Neural cell (in vitro differentiated cells): ENCODE data around the gene FAM118B. TPM values are rescaled to one million over a fixed set of nuclear protein-coding genes. Genes with fewer than 3 reads are reported as not detected.

Source experiments
- H2AFZ ChIP-seq: fragments of 200-600, 300-800 bp; sonication (generic), shearing (Covaris generic); 2 replicates; pipeline ENCODE4 v1.6.0; 2014; ENCODE audit warnings: low read depth, mild to moderate bottlenecking, antibody characterized with exemption, low read length, moderate library complexity
- H3F3A ChIP-seq: fragments of 200-600 bp; shearing (Covaris generic); 2 replicates; pipeline ENCODE4 v1.6.1; 2016; ENCODE audit warnings: mild to moderate bottlenecking, moderate library complexity, mixed read lengths, antibody characterized with exemption, low read length; ENCODE audit not compliant: insufficient read depth, poor library complexity, severe bottlenecking
- H3K27ac ChIP-seq: fragments of 200-600, 300-800 bp; sonication (generic), shearing (Covaris generic); 2 replicates; pipeline ENCODE4 v1.5.1; 2014; ENCODE audit warnings: mild to moderate bottlenecking, low read length, moderate library complexity
- H3K27me3 ChIP-seq: fragments of 300-800, 200-600 bp; sonication (generic), shearing (Covaris generic); 2 replicates; pipeline ENCODE4 v1.6.0; 2014; ENCODE audit warnings: mild to moderate bottlenecking, low read depth, low read length, moderate library complexity; ENCODE audit not compliant: insufficient read depth
- H3K36me3 ChIP-seq: fragments of 300-800, 200-600 bp; sonication (generic), shearing (Covaris generic); 2 replicates; pipeline ENCODE4 v1.5.1; 2014; ENCODE audit warnings: mild to moderate bottlenecking, antibody characterized with exemption, low read length, moderate library complexity; ENCODE audit not compliant: insufficient read depth
- H3K4me2 ChIP-seq: fragments of 300-800, 200-600 bp; sonication (generic), shearing (Covaris generic); 2 replicates; pipeline ENCODE4 v1.6.0; 2014; ENCODE audit warnings: mild to moderate bottlenecking, low read length
- H3K4me3 ChIP-seq: fragments of 300-800, 200-600 bp; sonication (generic), shearing (Covaris generic); 2 replicates; pipeline ENCODE4 v1.5.1; 2014; ENCODE audit warnings: mild to moderate bottlenecking, low read length, moderate library complexity
- H3K79me2 ChIP-seq: fragments of 200-600 bp; shearing (Covaris generic); replicated peaks from 2 replicates; pipeline ENCODE4 v1.6.0; 2014; ENCODE audit warnings: mild to moderate bottlenecking, low read length, moderate library complexity; ENCODE audit not compliant: insufficient read depth
- H3K9ac ChIP-seq: fragments of 300-800, 200-600 bp; sonication (generic), shearing (Covaris generic); 2 replicates; pipeline ENCODE4 v1.6.1; 2016; ENCODE audit warnings: mild to moderate bottlenecking, low read length, mixed read lengths
- H3K9me2 ChIP-seq: fragments of 200-600 bp; shearing (Covaris generic); 2 replicates; pipeline ENCODE4 v1.6.1; 2016; ENCODE audit warnings: mild to moderate bottlenecking, low read length, mixed read lengths; ENCODE audit not compliant: insufficient read depth
- H3K9me3 ChIP-seq: fragments of 200-600, 300-800 bp; sonication (generic), shearing (Covaris generic); 2 replicates; pipeline ENCODE4 v1.6.1; 2016; ENCODE audit warnings: mild to moderate bottlenecking, mixed run types, low read length, moderate library complexity, mixed read lengths
- H4K20me1 ChIP-seq: fragments of 200-600 bp; shearing (Covaris generic); 2 replicates; pipeline ENCODE4 v1.6.1; 2016; ENCODE audit warnings: mild to moderate bottlenecking, mixed run types; ENCODE audit not compliant: insufficient read depth
- EP300 ChIP-seq: fragments of 450-650 bp; conservative IDR thresholded peaks from 2 replicates; pipeline ENCODE4 v1.6.1; 2014; ENCODE audit warnings: antibody characterized with exemption, mild to moderate bottlenecking, moderate library complexity; ENCODE audit not compliant: poor library complexity, severe bottlenecking
- EZH2 ChIP-seq: fragments of 200-600, 300-800 bp; shearing (Covaris generic), sonication (generic); IDR thresholded peaks from 2 replicates; pipeline ENCODE4 v1.6.1; 2014; ENCODE audit warnings: antibody characterized with exemption, low read length, borderline replicate concordance, mild to moderate bottlenecking; ENCODE audit not compliant: insufficient read depth, poor library complexity, severe bottlenecking
- MXI1 ChIP-seq: fragments of 450-650 bp; conservative IDR thresholded peaks from 2 replicates; pipeline ENCODE4 v1.6.1; 2014; ENCODE audit warnings: antibody characterized with exemption, mild to moderate bottlenecking; ENCODE audit not compliant: poor library complexity, severe bottlenecking
- POLR2AphosphoS5 ChIP-seq: IDR thresholded peaks from 2 replicates; pipeline ENCODE4 v1.6.1; 2012
- RAD21 ChIP-seq: fragments of 450-650 bp; conservative IDR thresholded peaks from 2 replicates; pipeline ENCODE4 v1.6.1; 2014; ENCODE audit warnings: antibody characterized with exemption, mild to moderate bottlenecking, moderate library complexity
- SMC3 ChIP-seq: fragments of 450-650 bp; conservative IDR thresholded peaks from 2 replicates; pipeline ENCODE4 v1.6.1; 2014; ENCODE audit warnings: antibody characterized with exemption, mild to moderate bottlenecking, moderate library complexity; ENCODE audit not compliant: poor library complexity
- TAF1 ChIP-seq: IDR thresholded peaks from 2 replicates; pipeline ENCODE4 v1.6.1; 2012; ENCODE audit warnings: low read depth
- polyA plus RNA-seq: library from polyadenylated mRNA; depleted of rRNA; stranded (reverse); fragments of >200 nt; gene quantifications from 2 replicates; pipeline ENCODE4 v1.2.3, GENCODE V29; 2014
- TF ChIP-seq, protein P1 (sequence below): IDR thresholded peaks from 2 replicates; pipeline ENCODE4 v1.6.1; 2012; ENCODE audit warnings: borderline replicate concordance
- TF ChIP-seq, protein P2 (sequence below): fragments of 450-650 bp; IDR thresholded peaks from 2 replicates; pipeline ENCODE4 v1.5.1; 2014; ENCODE audit warnings: antibody characterized with exemption, mild to moderate bottlenecking, moderate library complexity; ENCODE audit not compliant: poor library complexity, severe bottlenecking

Gene FAM118B
- polyA plus RNA-seq, 1 donor from 2014 or later: 54.1 TPM

DNA sequence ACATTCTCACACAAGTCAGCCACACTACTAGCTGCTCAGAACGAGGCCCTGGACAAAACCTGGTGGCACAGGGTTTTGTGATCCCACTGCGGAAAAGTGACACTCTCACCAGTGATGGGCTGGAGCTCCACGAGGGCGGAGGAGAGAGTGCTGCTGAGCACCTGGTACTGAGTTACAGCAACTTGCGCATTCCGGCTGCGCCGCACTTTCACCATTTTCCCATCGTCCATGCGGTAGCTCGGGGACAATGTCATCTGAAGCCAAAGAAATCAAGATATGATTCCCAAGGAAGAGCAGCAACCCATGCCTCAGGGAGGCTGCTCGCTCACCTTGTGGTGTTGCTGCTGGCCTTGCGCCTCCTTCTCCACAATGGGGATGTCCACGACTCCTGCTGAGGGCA lies 6.2 kb upstream of the FAM118B start:
- TF ChIP-seq SMC3: no peak
- TF ChIP-seq POLR2AphosphoS5: no peak
- TF ChIP-seq EZH2: no peak
- TF ChIP-seq, protein P1, sequence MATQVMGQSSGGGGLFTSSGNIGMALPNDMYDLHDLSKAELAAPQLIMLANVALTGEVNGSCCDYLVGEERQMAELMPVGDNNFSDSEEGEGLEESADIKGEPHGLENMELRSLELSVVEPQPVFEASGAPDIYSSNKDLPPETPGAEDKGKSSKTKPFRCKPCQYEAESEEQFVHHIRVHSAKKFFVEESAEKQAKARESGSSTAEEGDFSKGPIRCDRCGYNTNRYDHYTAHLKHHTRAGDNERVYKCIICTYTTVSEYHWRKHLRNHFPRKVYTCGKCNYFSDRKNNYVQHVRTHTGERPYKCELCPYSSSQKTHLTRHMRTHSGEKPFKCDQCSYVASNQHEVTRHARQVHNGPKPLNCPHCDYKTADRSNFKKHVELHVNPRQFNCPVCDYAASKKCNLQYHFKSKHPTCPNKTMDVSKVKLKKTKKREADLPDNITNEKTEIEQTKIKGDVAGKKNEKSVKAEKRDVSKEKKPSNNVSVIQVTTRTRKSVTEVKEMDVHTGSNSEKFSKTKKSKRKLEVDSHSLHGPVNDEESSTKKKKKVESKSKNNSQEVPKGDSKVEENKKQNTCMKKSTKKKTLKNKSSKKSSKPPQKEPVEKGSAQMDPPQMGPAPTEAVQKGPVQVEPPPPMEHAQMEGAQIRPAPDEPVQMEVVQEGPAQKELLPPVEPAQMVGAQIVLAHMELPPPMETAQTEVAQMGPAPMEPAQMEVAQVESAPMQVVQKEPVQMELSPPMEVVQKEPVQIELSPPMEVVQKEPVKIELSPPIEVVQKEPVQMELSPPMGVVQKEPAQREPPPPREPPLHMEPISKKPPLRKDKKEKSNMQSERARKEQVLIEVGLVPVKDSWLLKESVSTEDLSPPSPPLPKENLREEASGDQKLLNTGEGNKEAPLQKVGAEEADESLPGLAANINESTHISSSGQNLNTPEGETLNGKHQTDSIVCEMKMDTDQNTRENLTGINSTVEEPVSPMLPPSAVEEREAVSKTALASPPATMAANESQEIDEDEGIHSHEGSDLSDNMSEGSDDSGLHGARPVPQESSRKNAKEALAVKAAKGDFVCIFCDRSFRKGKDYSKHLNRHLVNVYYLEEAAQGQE: no peak
- TF ChIP-seq RAD21: no peak
- TF ChIP-seq MXI1: no peak
- no peak for TF ChIP-seq EP300
- TF ChIP-seq, protein P2, sequence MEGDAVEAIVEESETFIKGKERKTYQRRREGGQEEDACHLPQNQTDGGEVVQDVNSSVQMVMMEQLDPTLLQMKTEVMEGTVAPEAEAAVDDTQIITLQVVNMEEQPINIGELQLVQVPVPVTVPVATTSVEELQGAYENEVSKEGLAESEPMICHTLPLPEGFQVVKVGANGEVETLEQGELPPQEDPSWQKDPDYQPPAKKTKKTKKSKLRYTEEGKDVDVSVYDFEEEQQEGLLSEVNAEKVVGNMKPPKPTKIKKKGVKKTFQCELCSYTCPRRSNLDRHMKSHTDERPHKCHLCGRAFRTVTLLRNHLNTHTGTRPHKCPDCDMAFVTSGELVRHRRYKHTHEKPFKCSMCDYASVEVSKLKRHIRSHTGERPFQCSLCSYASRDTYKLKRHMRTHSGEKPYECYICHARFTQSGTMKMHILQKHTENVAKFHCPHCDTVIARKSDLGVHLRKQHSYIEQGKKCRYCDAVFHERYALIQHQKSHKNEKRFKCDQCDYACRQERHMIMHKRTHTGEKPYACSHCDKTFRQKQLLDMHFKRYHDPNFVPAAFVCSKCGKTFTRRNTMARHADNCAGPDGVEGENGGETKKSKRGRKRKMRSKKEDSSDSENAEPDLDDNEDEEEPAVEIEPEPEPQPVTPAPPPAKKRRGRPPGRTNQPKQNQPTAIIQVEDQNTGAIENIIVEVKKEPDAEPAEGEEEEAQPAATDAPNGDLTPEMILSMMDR: no peak
- no peak for TF ChIP-seq TAF1
- H2AFZ ChIP-seq: no peak overlapping the region
- no peak overlapping the region for H3K4me3 ChIP-seq
- peaks cover 9% of the 10 kb centered on the region for H3K36me3 ChIP-seq
- no peaks in the 10 kb centered on the region for H3K9me2 ChIP-seq
- peaks cover 4% of the 10 kb centered on the region for H3K79me2 ChIP-seq
- no peak overlapping the region for H3K9ac ChIP-seq
- H3K27me3 ChIP-seq: no peaks in the 10 kb centered on the region
- no peaks in the 10 kb centered on the region for H3F3A ChIP-seq
- H3K27ac ChIP-seq: no peak overlapping the region
- H3K4me2 ChIP-seq: no peak overlapping the region
- no peaks in the 10 kb centered on the region for H4K20me1 ChIP-seq
- no peaks in the 10 kb centered on the region for H3K9me3 ChIP-seq

DNA sequence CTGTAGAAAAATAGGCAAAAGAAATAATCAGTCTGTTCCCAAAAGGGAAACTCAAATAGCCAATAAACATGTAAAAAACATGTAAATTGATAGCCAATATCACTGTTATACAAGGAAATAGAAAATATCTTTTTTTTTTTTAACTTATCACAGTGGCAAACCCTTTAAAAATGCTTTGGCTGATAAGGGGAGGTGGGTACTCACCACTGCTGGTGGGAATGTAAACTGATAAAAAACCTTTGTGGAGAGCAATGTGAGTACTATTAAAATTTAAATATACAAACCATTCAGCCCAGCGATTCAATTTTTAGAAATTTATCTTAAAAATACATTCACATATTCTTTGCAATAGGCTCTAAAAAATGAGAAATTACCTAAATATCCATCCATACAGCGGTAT lies 3.7 kb upstream of the FAM118B start:
- Histone ChIP-seq H3K9me3 (no peaks in the 10 kb centered on the region), H3K9ac (no peak overlapping the region), H3K27ac (no peak overlapping the region), H3K27me3 (no peaks in the 10 kb centered on the region), H3F3A (no peaks in the 10 kb centered on the region), H3K9me2 (no peaks in the 10 kb centered on the region), H3K4me2 (no peak overlapping the region), H3K79me2 (peaks cover 9% of the 10 kb centered on the region), H3K4me3 (no peak overlapping the region), H2AFZ (no peak overlapping the region), H3K36me3 (peaks cover 9% of the 10 kb centered on the region), H4K20me1 (no peaks in the 10 kb centered on the region)
- TF ChIP-seq POLR2AphosphoS5: no peak
- no peak for TF ChIP-seq SMC3
- TF ChIP-seq, protein P1: no peak
- TF ChIP-seq EP300: no peak
- TF ChIP-seq MXI1: no peak
- TF ChIP-seq EZH2: no peak
- TF ChIP-seq TAF1: no peak
- no peak for TF ChIP-seq RAD21
- TF ChIP-seq, protein P2: no peak
